IMR-90 (cell line): ENCODE measurements around the gene F12. TPM values are rescaled to one million over a fixed set of nuclear protein-coding genes. Genes with fewer than 3 reads are reported as not detected.

Source experiments
- ATAC-seq: fragments of 200-7000 bp; cut with Tn5 transposase; 2 replicates; pipeline ENCODE4 v1.9.1; 2020; ENCODE audit warnings: low read depth, mild to moderate bottlenecking, moderate library complexity
- BruUV-seq: library from RNA; stranded (reverse); fragments of 400-500 nt; replicated peaks from 2 replicates; lab custom pipeline; 2021; lab: Mats Ljungman, UMichigan
- CTCF ChIA-PET: fragments of 300-600 bp; formaldehyde crosslinking; extraction: SDS; loops from one replicate; lab custom pipeline; 2021; ENCODE audit warnings: antibody characterized with exemption; lab: Yijun Ruan, JAX
- POLR2A ChIA-PET: fragments of 300-600 bp; sonication (Branson Sonifier 250); formaldehyde crosslinking; loops from one replicate; lab custom pipeline; 2022; ENCODE audit warnings: antibody characterized with exemption; ENCODE audit not compliant: unreplicated experiment; lab: Charles Lee
- DNase-seq: peaks from one replicate; pipeline ENCODE4 v3.0.0; 2013
- H2AFZ ChIP-seq: replicated peaks from 2 replicates; pipeline ENCODE3; 2013; ENCODE audit warnings: low read length, mild to moderate bottlenecking; ENCODE audit not compliant: poor library complexity
- H2AK5ac ChIP-seq: 2 replicates; pipeline ENCODE4 v1.6.1; 2013; ENCODE audit warnings: low read depth, low read length, inconsistent platforms
- H2AK9ac ChIP-seq: replicated peaks from 2 replicates; pipeline ENCODE3; 2013; ENCODE audit warnings: mild to moderate bottlenecking, low read depth, low read length, moderate library complexity; ENCODE audit not compliant: poor library complexity
- H2BK120ac ChIP-seq: 2 replicates; pipeline ENCODE4 v1.6.1; 2013; ENCODE audit warnings: low read depth, low read length, inconsistent platforms
- H2BK15ac ChIP-seq: 3 replicates; pipeline ENCODE4 v1.6.1; 2013; ENCODE audit warnings: low read depth, low read length, inconsistent platforms
- H2BK20ac ChIP-seq: 2 replicates; pipeline ENCODE4 v1.6.1; 2013; ENCODE audit warnings: low read depth, mild to moderate bottlenecking, inconsistent platforms, low read length, moderate library complexity
- H2BK5ac ChIP-seq: 2 replicates; pipeline ENCODE4 v1.6.1; 2013; ENCODE audit warnings: mild to moderate bottlenecking, low read depth, low read length, inconsistent platforms; ENCODE audit not compliant: poor library complexity, severe bottlenecking
- H3K14ac ChIP-seq: replicated peaks from 2 replicates; pipeline ENCODE4 v1.6.1; 2013; ENCODE audit warnings: low read depth, low read length, inconsistent platforms
- H3K18ac ChIP-seq: 2 replicates; pipeline ENCODE4 v1.6.1; 2013; ENCODE audit warnings: low read depth, low read length, control low read depth
- H3K23ac ChIP-seq: 2 replicates; pipeline ENCODE4 v1.6.1; 2013; ENCODE audit warnings: low read depth, low read length, inconsistent platforms
- H3K27ac ChIP-seq: 2 replicates; pipeline ENCODE4 v1.5.1; 2013; ENCODE audit warnings: mild to moderate bottlenecking, control low read depth, low read length; ENCODE audit not compliant: insufficient read depth
- H3K27me3 ChIP-seq: 2 replicates; pipeline ENCODE4 v1.6.1; 2013; ENCODE audit warnings: low read length; ENCODE audit not compliant: control insufficient read depth, insufficient read depth
- H3K36me3 ChIP-seq: 2 replicates; pipeline ENCODE4 v1.6.1; 2013; ENCODE audit warnings: low read length, mixed read lengths; ENCODE audit not compliant: control insufficient read depth, insufficient read depth
- H3K4ac ChIP-seq: 2 replicates; pipeline ENCODE4 v1.6.1; 2013; ENCODE audit warnings: low read depth, low read length, inconsistent platforms
- H3K4me1 ChIP-seq: 2 replicates; pipeline ENCODE4 v1.6.1; 2013; ENCODE audit warnings: low read length, mixed read lengths; ENCODE audit not compliant: control insufficient read depth, insufficient read depth
- H3K4me2 ChIP-seq: 2 replicates; pipeline ENCODE4 v1.6.1; 2013; ENCODE audit warnings: low read depth, mild to moderate bottlenecking, control low read depth, low read length, moderate library complexity
- H3K4me3 ChIP-seq: 2 replicates; pipeline ENCODE4 v1.5.1; 2013; ENCODE audit warnings: low read depth, mild to moderate bottlenecking, control low read depth, low read length, moderate library complexity; ENCODE audit not compliant: insufficient read depth
- H3K56ac ChIP-seq: 2 replicates; pipeline ENCODE4 v1.6.1; 2013; ENCODE audit warnings: low read length, inconsistent platforms; ENCODE audit not compliant: insufficient read depth; ENCODE audit errors: extremely low read depth
- H3K79me1 ChIP-seq, 2 experiments: 2 replicates each; pipeline ENCODE4 v1.6.1; 2013; ENCODE audit warnings: low read length in 2 of 2, inconsistent platforms in 1 of 2, low read depth in 1 of 2
- H3K9ac ChIP-seq: 2 replicates; pipeline ENCODE4 v1.6.1; 2013; ENCODE audit warnings: low read depth, low read length, control low read depth
- H3K9me1 ChIP-seq: 2 replicates; pipeline ENCODE4 v1.6.1; 2013; ENCODE audit warnings: low read length, inconsistent platforms; ENCODE audit not compliant: insufficient read depth
- H3K9me3 ChIP-seq: 2 replicates; pipeline ENCODE4 v1.6.1; 2013; ENCODE audit warnings: low read length; ENCODE audit not compliant: control insufficient read depth, insufficient read depth
- H4K20me1 ChIP-seq: 2 replicates; pipeline ENCODE4 v1.6.1; 2013; ENCODE audit warnings: low read length, inconsistent platforms; ENCODE audit not compliant: insufficient read depth
- H4K5ac ChIP-seq: 2 replicates; pipeline ENCODE4 v1.6.1; 2013; ENCODE audit warnings: mild to moderate bottlenecking, low read depth, low read length, control low read depth
- H4K8ac ChIP-seq, 2 experiments: 2 replicates each; pipeline ENCODE4 v1.6.1; 2013; ENCODE audit warnings: low read depth in 2 of 2, low read length in 2 of 2, control low read depth in 1 of 2, inconsistent platforms in 1 of 2
- H4K91ac ChIP-seq: 2 replicates; pipeline ENCODE4 v1.6.1; 2013; ENCODE audit warnings: low read depth, low read length, inconsistent platforms; ENCODE audit not compliant: insufficient read depth
- BHLHE40 ChIP-seq: fragments of 150-350 bp; IDR thresholded peaks from 2 replicates; pipeline ENCODE4 v1.6.1; 2016; ENCODE audit warnings: mild to moderate bottlenecking, low read depth, low read length
- CEBPB ChIP-seq: IDR thresholded peaks from 2 replicates; pipeline ENCODE4 v1.6.1; 2012; ENCODE audit warnings: low read depth, low read length, improper control_type of control experiment
- CHD1 ChIP-seq: IDR thresholded peaks from 2 replicates; pipeline ENCODE4 v1.6.1; 2012; ENCODE audit warnings: low read depth, low read length, improper control_type of control experiment
- FOS ChIP-seq: fragments of 150-350 bp; IDR thresholded peaks from 2 replicates; pipeline ENCODE4 v1.6.1; 2016; ENCODE audit warnings: low read depth, low read length
- MAFK ChIP-seq: IDR thresholded peaks from 2 replicates; pipeline ENCODE4 v1.6.1; 2012; ENCODE audit warnings: low read depth, low read length, improper control_type of control experiment
- MAZ ChIP-seq: IDR thresholded peaks from 2 replicates; pipeline ENCODE4 v1.6.1; 2012; ENCODE audit warnings: low read depth, mild to moderate bottlenecking, low read length, improper control_type of control experiment, moderate library complexity, borderline replicate concordance
- MXI1 ChIP-seq: IDR thresholded peaks from 2 replicates; pipeline ENCODE4 v1.6.1; 2012; ENCODE audit warnings: low read depth, mild to moderate bottlenecking, low read length, moderate library complexity, borderline replicate concordance
- NFE2L2 ChIP-seq: fragments of 150-350 bp; IDR thresholded peaks from 2 replicates; pipeline ENCODE4 v1.6.1; 2016; ENCODE audit warnings: low read depth, mild to moderate bottlenecking, low read length
- POLR2A ChIP-seq: IDR thresholded peaks from 2 replicates; pipeline ENCODE4 v1.6.1; 2012; ENCODE audit warnings: mild to moderate bottlenecking, low read depth, low read length
- RAD21 ChIP-seq: IDR thresholded peaks from 2 replicates; pipeline ENCODE4 v1.6.1; 2012; ENCODE audit warnings: low read length, improper control_type of control experiment
- RCOR1 ChIP-seq: IDR thresholded peaks from 2 replicates; pipeline ENCODE4 v1.6.1; 2012; ENCODE audit warnings: mild to moderate bottlenecking, low read length, improper control_type of control experiment; ENCODE audit not compliant: insufficient replicate concordance
- RFX5 ChIP-seq: IDR thresholded peaks from 2 replicates; pipeline ENCODE4 v1.8.0; 2012; ENCODE audit warnings: low read depth, mild to moderate bottlenecking, low read length, moderate library complexity
- SMC3 ChIP-seq: fragments of 150-350 bp; IDR thresholded peaks from 2 replicates; pipeline ENCODE4 v1.6.1; 2016; ENCODE audit warnings: low read depth, mild to moderate bottlenecking, antibody characterized with exemption, low read length, moderate library complexity
- WGBS, 2 experiments: methylation state at CpG; one replicate each; pipeline versions ENCODE4 v1.1.5 to v1.1.7; 2013; ENCODE audit warnings: missing lambda C conversion rate in 2 of 2; ENCODE audit not compliant: insufficient read length in 1 of 2; ENCODE audit errors: extremely low coverage in 2 of 2; 5-methylcytosine and 5-hydroxymethylcytosine counted together
- dilution Hi-C: fragments of 300-500 bp; cut with HindIII; formaldehyde crosslinking; loops from one replicate; pipeline ENCODE4 v1.14.3; 2018; ENCODE audit warnings: low sequenced_read_pairs; ENCODE audit not compliant: unreplicated experiment
- in situ Hi-C: fragments of 300-500 bp; cut with MboI; formaldehyde crosslinking; loops from 3 replicates; pipeline ENCODE4 v1.14.3; 2019; ENCODE audit warnings: low sequenced_read_pairs, inconsistent platforms, mixed read lengths
- intact Hi-C: fragments of 100-400 bp; cut with micrococcal nuclease; formaldehyde crosslinking; loops from 2 replicates; pipeline ENCODE4 v1.10.0; 2022
- polyA plus RNA-seq, 3 experiments: library from polyadenylated mRNA; depleted of rRNA; stranded (reverse); fragments of >200 nt; gene quantifications; 2 replicates each; pipeline ENCODE4 v1.2.3, GENCODE V29; 2012; ENCODE audit warnings: low replicate concordance in 1 of 3
- total RNA-seq: library from RNA; depleted of rRNA; stranded (reverse); fragments of >200 nt; gene quantifications from 2 replicates; pipeline ENCODE4 v1.2.3, GENCODE V29; 2012
- TF ChIP-seq, protein P1 (sequence below): conservative IDR thresholded peaks from 2 replicates; pipeline ENCODE4 v1.5.1; 2012; ENCODE audit warnings: mild to moderate bottlenecking, low read depth, low read length, improper control_type of control experiment
- TF ChIP-seq, protein P2 (sequence below): fragments of 150-350 bp; IDR thresholded peaks from 2 replicates; pipeline ENCODE4 v1.6.1; 2017; ENCODE audit warnings: mild to moderate bottlenecking, antibody characterized with exemption, low read length, low read depth

Gene F12
- total and polyA plus RNA-seq, 2 of the 4 experiments (the other 2 are of a cell fraction): 0.36 to 1.2 TPM

- Histone ChIP-seq H3K9ac (no peak overlapping the region), H4K8ac (no peak overlapping the region), H3K18ac (no peak overlapping the region), H2BK120ac (no peak overlapping the region), H3K79me1 (peaks cover 6 to 24% of the 10 kb centered on the region in 2 experiments; a peak in 3 of 4 replicates), H3K14ac (no peak overlapping the region), H2BK15ac (no peak overlapping the region), H3K4me2 (no peak overlapping the region), H4K20me1 (peaks cover 78% of the 10 kb centered on the region), H4K91ac (no peak overlapping the region), H3K9me3 (no peaks in the 10 kb centered on the region), H3K4me3 (no peak overlapping the region), H3K23ac (no peak overlapping the region), H3K56ac (no peak overlapping the region), H3K36me3 (peaks cover 53% of the 10 kb centered on the region), H2BK20ac (no peak overlapping the region), H3K9me1 (no peaks in the 10 kb centered on the region), H2AFZ (no peak overlapping the region), H3K27me3 (no peaks in the 10 kb centered on the region), H3K4me1 (peaks cover 8% of the 10 kb centered on the region), H3K4ac (no peak overlapping the region), H2BK5ac (no peak overlapping the region), H2AK9ac (peak overlapping the region; percentile 50), H2AK5ac (no peak overlapping the region), H3K27ac (no peak overlapping the region), H4K5ac (no peak overlapping the region)
- TF ChIP-seq SMC3: no peak
- TF ChIP-seq, protein P1, sequence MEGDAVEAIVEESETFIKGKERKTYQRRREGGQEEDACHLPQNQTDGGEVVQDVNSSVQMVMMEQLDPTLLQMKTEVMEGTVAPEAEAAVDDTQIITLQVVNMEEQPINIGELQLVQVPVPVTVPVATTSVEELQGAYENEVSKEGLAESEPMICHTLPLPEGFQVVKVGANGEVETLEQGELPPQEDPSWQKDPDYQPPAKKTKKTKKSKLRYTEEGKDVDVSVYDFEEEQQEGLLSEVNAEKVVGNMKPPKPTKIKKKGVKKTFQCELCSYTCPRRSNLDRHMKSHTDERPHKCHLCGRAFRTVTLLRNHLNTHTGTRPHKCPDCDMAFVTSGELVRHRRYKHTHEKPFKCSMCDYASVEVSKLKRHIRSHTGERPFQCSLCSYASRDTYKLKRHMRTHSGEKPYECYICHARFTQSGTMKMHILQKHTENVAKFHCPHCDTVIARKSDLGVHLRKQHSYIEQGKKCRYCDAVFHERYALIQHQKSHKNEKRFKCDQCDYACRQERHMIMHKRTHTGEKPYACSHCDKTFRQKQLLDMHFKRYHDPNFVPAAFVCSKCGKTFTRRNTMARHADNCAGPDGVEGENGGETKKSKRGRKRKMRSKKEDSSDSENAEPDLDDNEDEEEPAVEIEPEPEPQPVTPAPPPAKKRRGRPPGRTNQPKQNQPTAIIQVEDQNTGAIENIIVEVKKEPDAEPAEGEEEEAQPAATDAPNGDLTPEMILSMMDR: no peak
- TF ChIP-seq RCOR1: no peak
- TF ChIP-seq BHLHE40: no peak
- TF ChIP-seq MAFK: no peak
- no peak for TF ChIP-seq CHD1
- no peak for TF ChIP-seq RAD21
- no peak for TF ChIP-seq MAZ
- no peak for TF ChIP-seq CEBPB
- TF ChIP-seq MXI1: no peak
- TF ChIP-seq RFX5: no peak
- TF ChIP-seq POLR2A: no peak
- no peak for TF ChIP-seq FOS
- TF ChIP-seq NFE2L2: no peak
- TF ChIP-seq, protein P2, sequence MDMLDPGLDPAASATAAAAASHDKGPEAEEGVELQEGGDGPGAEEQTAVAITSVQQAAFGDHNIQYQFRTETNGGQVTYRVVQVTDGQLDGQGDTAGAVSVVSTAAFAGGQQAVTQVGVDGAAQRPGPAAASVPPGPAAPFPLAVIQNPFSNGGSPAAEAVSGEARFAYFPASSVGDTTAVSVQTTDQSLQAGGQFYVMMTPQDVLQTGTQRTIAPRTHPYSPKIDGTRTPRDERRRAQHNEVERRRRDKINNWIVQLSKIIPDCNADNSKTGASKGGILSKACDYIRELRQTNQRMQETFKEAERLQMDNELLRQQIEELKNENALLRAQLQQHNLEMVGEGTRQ: no peak
- intact Hi-C loops (loop anchor here (2.0 kb wide), 1 partner anchor 147 kb away; the partner anchor contains the start of gene MXD3), in situ Hi-C loops (no loop called here), dilution Hi-C loops (no loop called here)
- CTCF ChIA-PET: interaction anchor here (1.0 to 1.6 kb wide), 7 partner anchors 10 to 69 kb away, joined by 3 to 11 read pairs (median 5); no protein-coding TSS in a partner anchor
- POLR2A ChIA-PET: interaction anchor here (0.6 kb wide), 1 partner anchor 88 kb away, joined by 7 read pairs; no protein-coding TSS in a partner anchor
- DNase-seq: no peak
- BruUV-seq: no TSS peak
- ATAC-seq: no peak
- WGBS, 2 experiments: 84% methylated on average over 8 of the region's 20 CpGs; no CpG with 5 or more reads in 1 of the 2 experiments
These were observed 48.7 kb upstream of the F12 start for GRCh38 chr5:177457852-177458681.
